Astrocyte of the spinal cord (primary cell): ENCODE results near the gene FAM228B.

Experiments
- DNase-seq: peaks from one replicate; pipeline ENCODE4 v3.0.0; 2011; ENCODE audit warnings: low read depth, low spot score
- H3K4me3 ChIP-seq: 2 replicates; pipeline ENCODE4 v1.5.1; 2011; ENCODE audit warnings: low read depth, mild to moderate bottlenecking, low read length, moderate library complexity
- CTCF ChIP-seq: IDR thresholded peaks from 2 replicates; pipeline ENCODE4 v1.5.1; 2012; ENCODE audit warnings: low read depth, mild to moderate bottlenecking, low read length, inconsistent platforms
- in situ Hi-C: cut with HindIII; loops from 2 replicates; pipeline ENCODE4 v1.10.0; 2017; ENCODE audit warnings: low sequenced_read_pairs

The FAM228B gene

DNA sequence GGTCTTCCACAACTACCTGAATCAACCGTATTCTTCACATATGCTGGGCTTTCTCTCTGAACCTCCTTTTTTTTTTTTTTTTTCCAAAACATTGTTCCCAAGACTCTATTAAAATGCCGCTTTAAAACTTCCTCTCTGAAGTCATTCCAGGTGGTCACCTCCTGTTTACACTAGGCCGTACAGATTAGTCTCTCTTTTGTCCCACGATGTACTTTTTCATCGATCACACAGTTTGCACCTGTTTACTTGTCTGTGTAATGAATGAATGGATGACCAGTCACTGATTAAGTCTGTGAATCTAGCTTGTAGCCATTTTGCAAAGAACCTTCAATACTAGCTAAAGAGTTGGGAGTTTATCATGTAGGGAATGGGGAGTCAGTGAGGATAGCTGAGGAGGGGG lies 34.9 kb downstream of the FAM228B start:
- no peak for DNase-seq
- H3K4me3 ChIP-seq = no peak overlapping the region
- no peak for TF ChIP-seq CTCF
- in situ Hi-C loops = no loop called here

DNA sequence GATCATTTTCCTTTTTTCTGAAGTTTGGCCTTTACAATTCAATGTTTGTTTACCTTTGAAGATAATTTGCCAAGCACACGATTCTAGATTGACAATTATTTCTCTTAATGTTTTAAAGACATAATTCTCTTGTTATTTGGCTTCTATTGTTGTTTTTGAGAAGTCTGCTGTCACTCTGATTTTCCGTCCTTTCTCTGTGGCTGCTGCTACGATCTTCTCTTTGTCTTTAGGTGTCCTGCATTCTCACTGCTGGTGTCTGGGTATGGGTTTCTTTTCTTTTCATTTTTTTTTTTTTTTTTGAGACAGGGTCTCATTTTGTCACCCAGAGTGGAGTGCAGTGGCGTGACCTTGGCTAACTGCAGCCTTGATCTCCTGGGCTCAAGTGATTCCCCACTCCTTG lies 36.4 kb downstream of the FAM228B start:
- DNase-seq = no peak
- in situ Hi-C loops = no loop called here
- no peak overlapping the region for H3K4me3 ChIP-seq
- TF ChIP-seq CTCF = no peak

- H3K4me3 ChIP-seq = no peak overlapping the region
- in situ Hi-C loops = no loop called here
- no peak for TF ChIP-seq CTCF
- DNase-seq = no peak
Observed at GRCh38 chr2:24160761-24161160, 37.5 kb downstream of the FAM228B start.

- no peak for TF ChIP-seq CTCF
- no peak overlapping the region for H3K4me3 ChIP-seq
- no peak for DNase-seq
- in situ Hi-C loops = no loop called here
Observed at GRCh38 chr2:24162494-24162893, 39.2 kb downstream of the FAM228B start.

- no peak for TF ChIP-seq CTCF
- in situ Hi-C loops = no loop called here
- DNase-seq = no peak
- H3K4me3 ChIP-seq = no peak overlapping the region
Observed at GRCh38 chr2:24163186-24163585, 39.9 kb downstream of the FAM228B start.

GRCh38 chr2:24163601-24164000 lies 40.3 kb downstream of the FAM228B start:
- no peak for TF ChIP-seq CTCF
- in situ Hi-C loops = no loop called here
- H3K4me3 ChIP-seq = no peak overlapping the region

DNA sequence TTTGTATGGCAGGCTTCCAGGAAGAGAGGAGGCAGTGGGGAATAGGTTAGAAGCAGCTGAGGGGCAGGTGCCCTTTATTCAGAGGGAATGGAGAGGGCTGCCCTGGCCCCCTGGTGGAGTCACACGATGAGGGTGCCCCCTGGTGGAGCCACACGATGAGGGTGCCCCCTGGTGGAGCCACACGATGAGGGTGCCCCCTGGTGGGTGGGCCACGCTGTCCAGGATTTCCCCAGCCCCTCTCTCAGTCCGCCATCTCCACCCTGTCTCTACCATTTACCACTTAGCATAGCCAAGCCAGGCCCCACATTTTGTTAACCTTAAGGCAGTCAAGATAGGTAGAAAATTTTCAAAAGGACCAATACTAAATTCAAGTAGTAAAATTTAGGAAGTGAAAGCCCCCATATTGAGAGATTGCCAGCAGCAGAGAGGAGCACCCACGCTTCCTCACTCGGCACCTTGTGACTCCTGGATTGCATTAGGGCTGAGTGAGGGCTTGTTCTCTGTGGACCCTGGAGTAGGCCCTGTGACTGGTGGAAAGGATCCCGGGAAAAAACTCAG lies 41.2 kb downstream of the FAM228B start:
- in situ Hi-C loops = no loop called here
- peak; percentile 50 for TF ChIP-seq CTCF
- no peak overlapping the region for H3K4me3 ChIP-seq
- no peak for DNase-seq

More at GRCh38 chr2:24163601-24164000, 40.3 kb downstream of the FAM228B start:
- no peak for DNase-seq
